ENCODE results near the gene SCAMP4.

SCAMP4 gene

DNA sequence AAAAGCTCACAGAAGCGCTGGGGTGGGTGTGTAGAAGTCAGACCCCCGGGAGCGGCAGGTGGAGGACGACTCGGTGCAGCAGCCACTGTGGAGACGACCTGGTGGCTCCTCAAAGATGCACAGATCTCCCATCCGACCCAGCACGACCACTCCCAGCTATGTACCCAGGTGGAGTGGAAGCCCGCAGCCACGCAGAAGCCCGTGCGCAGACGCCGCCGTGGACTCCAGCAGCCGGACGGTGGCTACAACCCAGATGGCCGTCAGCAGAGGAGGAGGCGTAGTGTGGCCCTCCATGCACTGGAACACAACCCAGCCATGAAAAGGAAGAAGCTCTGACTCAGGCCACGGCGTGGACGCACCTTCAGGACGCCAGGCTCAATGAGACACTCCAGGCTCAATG is 57.5 kb downstream of the SCAMP4 start:
- no peak for DNase-seq

DNA sequence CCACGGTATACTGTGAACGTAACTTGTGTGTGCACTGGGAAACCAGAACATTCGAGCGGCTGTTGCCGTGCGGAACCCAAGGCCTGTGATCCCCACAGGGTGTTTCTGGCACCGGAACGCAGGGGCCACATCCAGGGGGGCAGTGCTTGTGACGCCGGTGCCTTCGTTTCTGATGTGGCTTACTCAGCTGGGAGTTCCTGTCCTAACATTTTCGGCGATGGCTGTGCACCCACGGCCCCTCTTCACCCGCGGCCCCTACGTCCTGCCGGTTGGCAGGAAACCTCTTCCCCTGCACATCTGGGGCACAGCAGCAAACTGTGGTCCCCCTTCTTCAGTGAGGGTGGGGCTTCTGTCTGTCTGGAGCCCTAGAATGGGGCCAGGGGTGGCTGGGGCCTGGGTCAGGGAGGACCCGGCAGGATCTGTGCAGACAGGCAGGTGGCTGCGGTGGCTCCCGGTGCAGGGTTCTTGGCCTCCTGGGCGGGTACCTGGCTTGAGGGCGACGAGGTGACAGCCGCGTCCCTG is 61.9 kb downstream of the SCAMP4 start:
- DNase-seq, result peak; percentile 70

DNA sequence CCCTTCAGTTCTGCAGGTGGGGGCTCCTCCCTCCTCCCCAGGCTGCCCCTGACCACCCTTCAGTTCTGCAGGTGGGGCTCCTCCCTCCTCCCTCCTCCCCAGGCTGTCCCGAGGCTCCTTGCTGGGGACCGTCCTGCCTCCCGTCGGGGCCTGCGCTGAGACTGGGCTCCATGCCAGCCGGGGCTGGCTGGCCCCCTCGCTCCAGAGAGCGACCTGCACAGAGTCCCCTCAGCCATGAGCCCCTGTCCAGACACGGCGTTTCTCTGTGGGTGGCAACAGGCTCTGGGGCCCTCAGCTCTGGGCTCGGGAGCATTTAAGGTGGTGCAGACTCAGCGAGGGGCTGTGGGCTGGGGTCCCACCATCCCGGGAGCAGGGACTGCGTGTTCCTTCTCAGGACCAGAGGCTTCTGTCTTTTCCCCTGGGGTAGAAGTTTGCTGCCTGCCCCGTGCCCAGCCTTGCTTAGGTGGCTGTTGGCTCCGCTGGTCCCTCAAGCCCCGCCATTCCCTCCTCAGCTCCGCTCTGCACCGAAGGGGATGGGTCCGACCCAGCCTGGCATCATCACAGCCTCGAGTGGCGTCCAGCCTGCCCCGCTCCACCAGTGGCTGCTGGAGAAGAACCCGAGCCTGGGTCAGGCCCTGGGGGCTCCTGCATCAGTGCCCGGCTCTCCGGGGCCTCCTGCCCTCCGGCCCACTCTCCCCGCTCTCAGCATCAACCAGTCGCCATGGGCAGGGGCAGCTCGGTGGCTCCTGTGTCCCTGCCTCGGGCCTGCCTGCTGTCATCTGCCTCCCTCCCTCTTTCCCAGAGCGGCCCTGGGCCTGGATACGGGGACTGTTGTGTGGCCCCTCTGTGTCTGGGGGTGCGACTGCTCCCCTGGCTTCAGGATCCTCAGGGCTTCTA is 63.3 kb downstream of the SCAMP4 start:
- no peak for DNase-seq

DNA sequence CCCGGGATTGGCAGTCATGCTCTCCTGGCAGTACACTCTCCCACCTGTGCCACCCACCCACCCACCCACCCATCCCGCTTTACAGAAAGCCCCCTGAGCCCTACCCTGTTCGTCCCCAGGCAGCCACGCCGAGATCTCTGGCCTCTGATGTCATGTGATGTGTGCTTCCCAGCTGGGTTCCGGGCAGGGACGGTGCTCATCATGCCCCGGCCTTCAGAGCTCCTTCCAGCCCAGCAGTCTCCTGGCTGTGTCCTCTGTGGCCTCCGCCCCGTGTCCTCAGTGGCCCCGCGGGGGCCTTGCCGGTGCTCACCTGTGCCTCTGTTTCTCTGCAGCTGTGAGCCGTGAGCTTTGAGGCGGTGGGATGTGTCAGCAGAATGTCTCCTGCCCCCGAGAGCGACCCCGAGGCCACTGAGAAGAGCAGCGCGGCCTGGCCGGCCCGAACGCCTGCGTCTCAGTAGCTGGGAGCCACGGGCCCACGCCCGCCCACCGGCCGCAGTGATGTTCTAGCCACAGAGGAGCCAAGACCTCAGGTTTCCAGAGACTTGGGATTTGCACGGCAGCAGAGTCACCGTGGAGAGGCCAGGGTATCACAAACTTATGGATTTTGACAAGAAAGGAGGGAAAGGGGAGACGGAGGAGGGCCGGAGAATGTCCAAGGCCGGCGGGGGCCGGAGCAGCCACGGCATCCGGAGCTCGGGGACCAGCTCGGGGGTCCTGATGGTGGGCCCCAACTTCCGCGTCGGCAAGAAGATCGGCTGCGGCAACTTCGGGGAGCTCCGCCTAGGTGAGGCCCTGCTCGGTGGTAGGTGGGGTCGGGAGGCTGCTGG is 64.2 kb downstream of the SCAMP4 start:
- no peak for DNase-seq

DNA sequence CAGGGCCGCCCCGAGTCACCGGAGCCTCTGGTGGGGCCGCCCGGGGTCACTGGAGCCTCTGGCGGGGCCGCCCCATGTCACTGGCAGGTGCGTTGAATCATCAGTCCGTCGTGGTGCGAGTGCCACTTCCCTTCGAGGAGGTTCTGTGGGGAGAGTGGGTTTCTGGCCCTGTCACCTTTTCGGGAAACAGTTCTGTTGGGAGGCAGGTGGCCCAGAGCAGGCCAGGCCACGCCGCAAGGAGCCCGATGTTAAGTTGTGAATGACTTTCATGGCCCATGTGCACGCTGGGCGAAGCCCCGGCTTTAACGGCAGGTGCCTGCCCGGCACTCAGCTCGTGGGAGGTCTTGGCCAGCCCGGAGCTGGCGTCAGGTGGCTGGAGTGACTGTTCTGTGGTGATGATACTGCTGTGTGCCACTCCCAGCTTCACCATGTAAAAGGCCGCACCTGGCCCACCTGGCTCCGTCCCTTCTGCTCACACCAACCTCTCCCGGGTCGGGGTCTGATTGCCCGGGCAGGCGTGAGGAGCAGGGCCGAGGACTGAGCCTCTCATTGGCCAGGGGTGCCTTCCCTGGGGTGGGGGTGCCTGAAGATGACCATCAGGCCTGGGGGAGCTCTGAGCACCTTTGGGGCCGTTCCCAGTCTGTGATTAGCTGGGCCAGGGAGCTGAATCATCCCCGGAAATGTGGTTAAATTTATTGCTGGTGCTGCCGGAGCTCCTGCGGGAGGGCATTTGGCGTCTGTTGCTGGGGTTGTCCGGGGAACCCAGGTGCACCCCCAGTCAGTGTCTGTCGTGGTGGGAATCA is 65.0 kb downstream of the SCAMP4 start:
- DNase-seq, result no peak

- no peak for DNase-seq
Observed at GRCh38 chr19:1970806-1971502, 65.8 kb downstream of the SCAMP4 start.

DNA sequence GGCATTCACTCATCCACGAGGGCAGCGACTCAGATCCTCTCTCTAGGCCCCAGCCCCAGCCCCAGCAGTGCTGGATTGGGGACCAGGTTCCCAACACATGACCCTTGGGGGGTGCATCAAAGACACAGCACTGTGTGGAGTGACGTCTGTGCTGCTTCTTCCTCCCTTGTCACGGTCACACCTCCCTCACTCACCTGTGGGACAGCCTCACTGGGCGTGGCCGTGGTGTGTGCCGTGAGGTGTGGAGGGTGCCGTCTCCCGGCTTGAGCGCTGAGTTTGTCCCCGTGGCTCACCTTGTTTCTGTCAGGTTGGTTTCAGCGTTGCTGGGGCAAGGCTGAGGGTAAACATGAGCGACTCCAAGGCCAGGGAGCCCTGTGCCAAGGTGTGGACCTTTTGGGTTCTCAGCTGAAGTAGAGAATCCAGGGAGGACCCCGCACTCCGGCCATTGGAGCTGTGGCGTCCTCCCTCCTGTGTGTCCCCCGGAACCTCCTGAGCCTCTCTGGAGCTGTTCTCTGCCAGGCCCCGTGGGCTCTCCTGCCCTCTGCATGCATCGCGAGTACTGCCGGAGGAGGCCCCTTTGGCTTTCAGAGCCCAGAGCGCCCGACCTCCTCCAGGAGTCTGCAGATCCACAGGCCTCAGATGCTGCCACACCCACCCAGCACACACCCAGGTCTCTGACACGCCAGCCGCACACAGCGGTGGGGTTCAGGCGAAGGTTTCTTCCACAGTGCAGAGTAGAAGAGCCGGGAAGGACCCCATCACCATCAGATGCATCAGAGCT is 69.4 kb downstream of the SCAMP4 start:
- no peak for DNase-seq

GRCh38 chr19:1975162-1975480 is 69.9 kb downstream of the SCAMP4 start:
- DNase-seq, result no peak

All from activated CD8-positive, alpha-beta memory T cell treated with anti-CD3 and anti-CD28 coated beads for 24 hours (primary cell).